ENCODE results near the gene DNAJC17.

GRCh38 chr15:40807888-40808461 lies 702 bp upstream of the DNAJC17 start:
- TF ChIP-seq POLR2A (IDR thresholded peaks at IDR 0.05) (no peak), CTCF (IDR thresholded peaks at IDR 0.05) (no peak)
